Measurements from ENCODE around the gene SRCIN1. TPM values are rescaled to one million over a fixed set of nuclear protein-coding genes. Genes with fewer than 3 reads are reported as not detected.

Gene SRCIN1
- total and polyA plus RNA-seq, 7 donors, result 0.04 to 0.39 (median 0.16) TPM; not detected in 1

- no peak for TF ChIP-seq CTCF (IDR thresholded peaks at IDR 0.05)
- H3K27me3 ChIP-seq (ENCODE audit: insufficient read depth in 3 of 3, low read length in 2 of 3), result peaks cover 0 to 26% (median 5%) of the 10 kb centered on the region in 3 donors
- H3K9me3 ChIP-seq, result no peaks in the 10 kb centered on the region
- H3K27ac ChIP-seq, result no peak overlapping the region
- no peaks in the 10 kb centered on the region for H3K4me1 ChIP-seq
- no peak overlapping the region for H3K4me3 ChIP-seq
- no peak for ATAC-seq
- 58 to 71% (median 63%) methylated on average over 2 of the region's 2 CpGs for WGBS, 3 donors
- intact Hi-C loops (cut with DNase I), result no loop called here
- DNase-seq, result no peak
- no peaks in the 10 kb centered on the region for H3K36me3 ChIP-seq (ENCODE audit: insufficient read depth in 1 of 2, low read depth in 1 of 2)
Observed at GRCh38 chr17:38621538-38621937, 15.8 kb upstream of the SRCIN1 start.

- H3K36me3 ChIP-seq (ENCODE audit: insufficient read depth in 1 of 2, low read depth in 1 of 2), result no peaks in the 10 kb centered on the region
- intact Hi-C loops (cut with DNase I), result no loop called here
- no peak for TF ChIP-seq CTCF (IDR thresholded peaks at IDR 0.05)
- no peaks in the 10 kb centered on the region for H3K4me1 ChIP-seq
- H3K9me3 ChIP-seq, result no peaks in the 10 kb centered on the region
- 69 to 73% (median 72%) methylated on average over 12 of the region's 12 CpGs for WGBS, 3 donors
- no peak overlapping the region for H3K27ac ChIP-seq
- H3K4me3 ChIP-seq, result no peak overlapping the region
- ATAC-seq (no peak), DNase-seq (no peak)
- H3K27me3 ChIP-seq (ENCODE audit: insufficient read depth in 3 of 3, low read length in 2 of 3), result peaks cover 0 to 26% (median 5%) of the 10 kb centered on the region in 3 donors
Observed at GRCh38 chr17:38620551-38621277, 15.0 kb upstream of the SRCIN1 start.

- no peak overlapping the region for H3K27ac ChIP-seq
- no peaks in the 10 kb centered on the region for H3K36me3 ChIP-seq (ENCODE audit: insufficient read depth in 1 of 2, low read depth in 1 of 2)
- WGBS, 3 donors, result 65 to 71% (median 67%) methylated on average over 9 of the region's 9 CpGs
- TF ChIP-seq CTCF (IDR thresholded peaks at IDR 0.05), result no peak
- H3K4me1 ChIP-seq, result no peaks in the 10 kb centered on the region
- ATAC-seq (no peak), DNase-seq (no peak)
- intact Hi-C loops (cut with DNase I), result no loop called here
- no peak overlapping the region for H3K4me3 ChIP-seq
- no peaks in the 10 kb centered on the region for H3K9me3 ChIP-seq
- H3K27me3 ChIP-seq (ENCODE audit: insufficient read depth in 3 of 3, low read length in 2 of 3), result peaks cover 0 to 25% (median 5%) of the 10 kb centered on the region in 3 donors
Observed at GRCh38 chr17:38619937-38620550, 14.3 kb upstream of the SRCIN1 start.

GRCh38 chr17:38619451-38619795 is 13.7 kb upstream of the SRCIN1 start:
- no peak for DNase-seq
- no peak for TF ChIP-seq CTCF (IDR thresholded peaks at IDR 0.05)
- Histone ChIP-seq H3K27ac (no peak overlapping the region), H3K4me3 (no peak overlapping the region), H3K36me3 (ENCODE audit: insufficient read depth in 1 of 2, low read depth in 1 of 2) (no peaks in the 10 kb centered on the region), H3K4me1 (no peaks in the 10 kb centered on the region), H3K27me3 (ENCODE audit: insufficient read depth in 3 of 3, low read length in 2 of 3) (peaks cover 0 to 23% (median 5%) of the 10 kb centered on the region in 3 donors), H3K9me3 (no peaks in the 10 kb centered on the region)
- 90 to 98% (median 91%) methylated on average over 2 of the region's 2 CpGs for WGBS, 3 donors
- no peak for ATAC-seq
- intact Hi-C loops (cut with DNase I), result no loop called here

Data from psoas muscle (tissue), 8 donors.